Tibial nerve (tissue), 4 donors: Measurements from ENCODE around the gene ENPP6. TPM values are rescaled to one million over a fixed set of nuclear protein-coding genes. Genes with fewer than 3 reads are reported as not detected.

Experiments used
- DNase-seq, 2 donors: peaks; one replicate each; pipeline ENCODE4 v3.0.0-alpha.2; 2019; ENCODE audit warnings: low spot score in 2 of 2
- H3K27ac ChIP-seq, 4 donors: fragments of 200-600 bp; sonication (generic) in 3 of 4; one replicate each; pipeline ENCODE4 v1.5.1; 2017 to 2019; ENCODE audit warnings: mild to moderate bottlenecking in 1 of 4
- H3K27me3 ChIP-seq, 2 donors: fragments of 200-600 bp; sonication (generic) in 1 of 2; one replicate each; pipeline versions ENCODE4 v1.5.1 to v1.6.0; 2017 to 2019
- H3K36me3 ChIP-seq, 3 donors: fragments of 200-600 bp; sonication (generic); one replicate each; pipeline ENCODE4 v1.5.1; 2018 to 2019
- H3K4me1 ChIP-seq, 4 donors: fragments of 200-600 bp; sonication (generic) in 3 of 4; one replicate each; pipeline ENCODE4 v1.5.1; 2017 to 2019
- H3K4me3 ChIP-seq, 4 donors: fragments of 200-600 bp; sonication (generic) in 3 of 4; one replicate each; pipeline ENCODE4 v1.5.1; 2017 to 2019; ENCODE audit warnings: mild to moderate bottlenecking in 1 of 4, moderate library complexity in 1 of 4
- H3K9me3 ChIP-seq, 4 donors: fragments of 200-600 bp; sonication (generic) in 3 of 4; one replicate each; pipeline ENCODE4 v1.5.1; 2017 to 2019
- CTCF ChIP-seq, 5 experiments: fragments of 200-600 bp in 3 of 5; fragments of 450-650 bp in 2 of 5; sonication (generic) in 3 of 5; IDR thresholded peaks; one replicate each; pipeline ENCODE4 v1.5.1; 2016 to 2019; ENCODE audit warnings: antibody characterized with exemption in 5 of 5, mild to moderate bottlenecking in 3 of 5, moderate library complexity in 2 of 5
- EP300 ChIP-seq, 2 donors: sonication (generic); formaldehyde crosslinking; IDR thresholded peaks; one replicate each; pipeline ENCODE4 v1.6.1; 2017; ENCODE audit warnings: antibody characterized with exemption in 2 of 2, mild to moderate bottlenecking in 1 of 2
- POLR2A ChIP-seq, 2 donors: fragments of 450-650 bp; IDR thresholded peaks; one replicate each; pipeline ENCODE4 v1.6.1; 2017; ENCODE audit warnings: antibody characterized with exemption in 2 of 2, mild to moderate bottlenecking in 2 of 2, moderate library complexity in 2 of 2
- WGBS, 2 donors: methylation state at CpG; one replicate each; pipeline ENCODE4 v1.1.5; 2018; 5-methylcytosine and 5-hydroxymethylcytosine counted together
- total RNA-seq, 4 donors: library from RNA; depleted of rRNA; stranded (reverse); fragments of >200 nt; gene quantifications; one replicate each; pipeline ENCODE4 v1.1.0, GENCODE V29; 2016

ENPP6 gene
- total RNA-seq, 4 donors from 2014 or later = 12.6 to 42.6 (median 30.3) TPM

- no peaks in the 10 kb centered on the region for H3K9me3 ChIP-seq
- TF ChIP-seq EP300 (IDR thresholded peaks at IDR 0.05) (no peak), POLR2A (IDR thresholded peaks at IDR 0.05) (no peak), CTCF (IDR thresholded peaks at IDR 0.05) (no peak)
- no peaks in the 10 kb centered on the region for H3K27me3 ChIP-seq
- H3K4me1 ChIP-seq = peaks cover 0 to 13% (median 0%) of the 10 kb centered on the region in 4 donors
- no peak for DNase-seq
- no peak overlapping the region for H3K4me3 ChIP-seq
- WGBS, 2 donors = 78 to 84% methylated on average over 8 of the region's 8 CpGs
- no peaks in the 10 kb centered on the region for H3K36me3 ChIP-seq
- no peak overlapping the region for H3K27ac ChIP-seq
Observed at GRCh38 chr4:184094532-184095159, 123.0 kb downstream of the ENPP6 start.

GRCh38 chr4:184091986-184092385, 125.7 kb downstream of the ENPP6 start:
- H3K4me3 ChIP-seq = no peak overlapping the region
- WGBS, 2 donors = 62 to 66% methylated on average over 9 of the region's 9 CpGs
- no peak for TF ChIP-seq POLR2A (IDR thresholded peaks at IDR 0.05)
- no peak for TF ChIP-seq CTCF (IDR thresholded peaks at IDR 0.05)
- TF ChIP-seq EP300 (IDR thresholded peaks at IDR 0.05) = no peak
- H3K4me1 ChIP-seq = peaks cover 0 to 6% (median 0%) of the 10 kb centered on the region in 4 donors
- no peaks in the 10 kb centered on the region for H3K27me3 ChIP-seq
- no peak overlapping the region for H3K27ac ChIP-seq
- DNase-seq = no peak
- no peaks in the 10 kb centered on the region for H3K36me3 ChIP-seq
- peaks cover 0 to 11% (median 0%) of the 10 kb centered on the region in 4 donors for H3K9me3 ChIP-seq

GRCh38 chr4:184090571-184090970, 127.1 kb downstream of the ENPP6 start:
- peaks cover 0 to 14% (median 0%) of the 10 kb centered on the region in 4 donors for H3K9me3 ChIP-seq
- no peaks in the 10 kb centered on the region for H3K4me1 ChIP-seq
- DNase-seq = no peak
- no peak overlapping the region for H3K4me3 ChIP-seq
- no peak overlapping the region for H3K27ac ChIP-seq
- no peaks in the 10 kb centered on the region for H3K36me3 ChIP-seq
- H3K27me3 ChIP-seq = no peaks in the 10 kb centered on the region
- 76 to 85% methylated on average over 3 of the region's 3 CpGs for WGBS, 2 donors
- TF ChIP-seq EP300 (IDR thresholded peaks at IDR 0.05) (no peak), CTCF (IDR thresholded peaks at IDR 0.05) (no peak), POLR2A (IDR thresholded peaks at IDR 0.05) (no peak)

GRCh38 chr4:184080674-184081073, 137.0 kb downstream of the ENPP6 start:
- Histone ChIP-seq H3K27ac (no peak overlapping the region), H3K9me3 (peaks cover 0 to 15% (median 0%) of the 10 kb centered on the region in 4 donors), H3K36me3 (no peaks in the 10 kb centered on the region), H3K27me3 (no peaks in the 10 kb centered on the region), H3K4me1 (no peaks in the 10 kb centered on the region), H3K4me3 (no peak overlapping the region)
- DNase-seq = no peak
- 59 to 63% methylated on average over 8 of the region's 8 CpGs for WGBS, 2 donors
- no peak for TF ChIP-seq EP300 (IDR thresholded peaks at IDR 0.05)
- no peak for TF ChIP-seq CTCF (IDR thresholded peaks at IDR 0.05)
- TF ChIP-seq POLR2A (IDR thresholded peaks at IDR 0.05) = no peak

- 88 to 95% methylated on average over 5 of the region's 5 CpGs for WGBS, 2 donors
- peaks cover 0 to 36% (median 5%) of the 10 kb centered on the region in 4 donors for H3K9me3 ChIP-seq
- peaks cover 0 to 21% (median 0%) of the 10 kb centered on the region in 3 donors for H3K36me3 ChIP-seq
- no peaks in the 10 kb centered on the region for H3K27me3 ChIP-seq
- no peak overlapping the region for H3K27ac ChIP-seq
- H3K4me3 ChIP-seq = no peak overlapping the region
- H3K4me1 ChIP-seq = no peaks in the 10 kb centered on the region
- no peak for DNase-seq
- no peak for TF ChIP-seq POLR2A (IDR thresholded peaks at IDR 0.05)
- no peak for TF ChIP-seq EP300 (IDR thresholded peaks at IDR 0.05)
- TF ChIP-seq CTCF (IDR thresholded peaks at IDR 0.05) = no peak
Observed at GRCh38 chr4:184074677-184075388, 142.8 kb downstream of the ENPP6 start.
